Right atrium auricular region (tissue), 2 donors: ENCODE measurements around the gene RTN4R. TPM values are rescaled to one million over a fixed set of nuclear protein-coding genes. Genes with fewer than 3 reads are reported as not detected.

Experiments
- DNase-seq: peaks from one replicate; pipeline ENCODE4 v3.0.0-alpha.2; 2019; ENCODE audit warnings: low spot score
- H3K27ac ChIP-seq, 2 donors: fragments of 200-600 bp; sonication (generic); 1 replicate in 1 of 2; 2 replicates in 1 of 2; pipeline ENCODE4 v1.5.1; 2016 to 2019
- H3K27me3 ChIP-seq, 2 donors: fragments of 200-600 bp; sonication (generic); one replicate each; pipeline versions ENCODE4 v1.5.1 to v1.6.0; 2017 to 2019
- H3K36me3 ChIP-seq: fragments of 200-600 bp; sonication (generic); one replicate; pipeline ENCODE4 v1.5.1; 2016
- H3K4me1 ChIP-seq, 2 donors: fragments of 200-600 bp; sonication (generic); one replicate each; pipeline versions ENCODE4 v1.5.1 to v1.6.0; 2017 to 2019
- H3K4me3 ChIP-seq, 2 donors: fragments of 200-600 bp; sonication (generic); 1 replicate in 1 of 2; 2 replicates in 1 of 2; pipeline ENCODE4 v1.5.1; 2017 to 2019; ENCODE audit warnings: mild to moderate bottlenecking in 1 of 2, moderate library complexity in 1 of 2
- H3K9me3 ChIP-seq, 2 donors: fragments of 200-600 bp; sonication (generic); one replicate each; pipeline ENCODE4 v1.5.1; 2019
- total RNA-seq, 2 donors: library from RNA; depleted of rRNA; stranded (reverse); fragments of >200 nt; gene quantifications; one replicate each; pipeline ENCODE4 v1.1.0, GENCODE V29; 2016
- TF ChIP-seq, protein P1 (sequence below), 2 donors: fragments of 200-600 bp; sonication (generic); IDR thresholded peaks; one replicate each; pipeline ENCODE4 v1.5.1; 2019; ENCODE audit warnings: antibody characterized with exemption in 2 of 2

RTN4R gene
- total RNA-seq, 2 donors from 2014 or later, result 1.0 to 2.0 TPM

DNA sequence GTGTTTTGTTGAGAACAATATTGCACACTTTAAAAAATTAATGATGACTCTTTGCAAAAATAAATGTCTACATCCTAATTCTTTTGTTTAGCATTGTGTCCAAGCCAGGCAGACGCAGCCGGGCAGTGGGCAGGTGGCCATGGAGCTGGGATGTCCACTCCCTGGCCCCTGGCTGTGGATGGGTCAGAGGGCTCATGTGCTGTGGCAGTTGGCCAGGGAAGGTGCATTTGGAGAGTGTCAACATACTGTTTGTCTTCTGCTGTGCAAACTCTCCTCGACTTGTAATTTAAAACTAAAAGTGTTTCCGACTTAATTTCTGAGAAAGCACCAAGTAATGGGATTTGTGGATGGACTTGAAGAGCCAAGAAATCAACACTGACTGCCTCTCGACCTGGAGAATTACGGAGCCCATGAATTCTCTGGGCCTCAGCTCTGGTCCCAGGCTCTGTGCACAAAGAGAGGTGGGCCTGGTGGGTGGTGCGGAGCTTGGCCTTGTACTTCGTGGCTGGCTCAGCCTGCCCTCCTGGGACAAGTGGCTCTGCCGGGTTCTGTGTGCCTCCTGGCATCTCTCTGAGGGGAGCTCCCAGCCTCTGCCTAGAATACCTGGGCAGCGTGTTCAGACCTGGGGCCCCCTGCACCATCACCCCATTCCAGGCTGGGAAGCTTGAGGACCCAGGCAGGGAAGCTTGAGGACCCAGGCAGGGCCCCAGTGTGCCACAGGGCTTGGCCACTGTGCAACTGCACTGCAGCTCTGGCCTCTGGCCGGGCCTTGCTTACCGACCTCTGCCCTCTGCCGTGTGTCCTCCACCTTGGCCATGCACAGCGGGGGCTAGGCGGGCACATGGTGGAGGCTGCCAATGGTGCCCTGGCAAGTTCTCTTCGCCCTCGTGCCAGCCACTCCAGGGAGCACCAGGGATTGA is 46.4 kb downstream of the RTN4R start:
- TF ChIP-seq, protein P1, sequence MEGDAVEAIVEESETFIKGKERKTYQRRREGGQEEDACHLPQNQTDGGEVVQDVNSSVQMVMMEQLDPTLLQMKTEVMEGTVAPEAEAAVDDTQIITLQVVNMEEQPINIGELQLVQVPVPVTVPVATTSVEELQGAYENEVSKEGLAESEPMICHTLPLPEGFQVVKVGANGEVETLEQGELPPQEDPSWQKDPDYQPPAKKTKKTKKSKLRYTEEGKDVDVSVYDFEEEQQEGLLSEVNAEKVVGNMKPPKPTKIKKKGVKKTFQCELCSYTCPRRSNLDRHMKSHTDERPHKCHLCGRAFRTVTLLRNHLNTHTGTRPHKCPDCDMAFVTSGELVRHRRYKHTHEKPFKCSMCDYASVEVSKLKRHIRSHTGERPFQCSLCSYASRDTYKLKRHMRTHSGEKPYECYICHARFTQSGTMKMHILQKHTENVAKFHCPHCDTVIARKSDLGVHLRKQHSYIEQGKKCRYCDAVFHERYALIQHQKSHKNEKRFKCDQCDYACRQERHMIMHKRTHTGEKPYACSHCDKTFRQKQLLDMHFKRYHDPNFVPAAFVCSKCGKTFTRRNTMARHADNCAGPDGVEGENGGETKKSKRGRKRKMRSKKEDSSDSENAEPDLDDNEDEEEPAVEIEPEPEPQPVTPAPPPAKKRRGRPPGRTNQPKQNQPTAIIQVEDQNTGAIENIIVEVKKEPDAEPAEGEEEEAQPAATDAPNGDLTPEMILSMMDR (IDR thresholded peaks at IDR 0.05), result no peak
- no peak overlapping the region for H3K4me3 ChIP-seq
- peaks cover 0 to 6% of the 10 kb centered on the region in 2 donors for H3K4me1 ChIP-seq
- H3K27ac ChIP-seq, result no peak overlapping the region
- no peaks in the 10 kb centered on the region for H3K27me3 ChIP-seq
- H3K9me3 ChIP-seq, result no peaks in the 10 kb centered on the region
- H3K36me3 ChIP-seq, result no peaks in the 10 kb centered on the region
- no peak for DNase-seq

DNA sequence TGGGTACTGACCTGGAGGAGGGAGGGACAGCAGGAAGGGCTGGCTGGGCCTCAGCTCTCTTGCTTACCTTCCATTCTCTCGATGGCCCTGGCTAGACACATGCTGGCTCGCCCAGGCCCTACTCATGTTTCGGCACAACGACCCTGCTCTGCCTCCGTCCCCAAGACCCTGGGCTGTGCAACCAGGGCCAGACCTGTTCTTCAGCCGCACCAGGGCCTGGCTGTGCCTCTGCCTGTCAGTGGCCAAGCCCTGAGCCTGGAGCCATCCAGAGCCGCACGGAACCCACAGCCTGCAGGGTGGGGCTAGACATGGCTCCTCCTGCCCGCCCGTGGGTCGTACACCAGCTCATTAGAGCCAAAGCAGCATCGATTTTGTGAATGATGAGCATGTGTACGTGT is 47.5 kb downstream of the RTN4R start:
- peaks cover 0 to 6% of the 10 kb centered on the region in 2 donors for H3K4me1 ChIP-seq
- no peaks in the 10 kb centered on the region for H3K27me3 ChIP-seq
- no peak overlapping the region for H3K4me3 ChIP-seq
- H3K36me3 ChIP-seq, result no peaks in the 10 kb centered on the region
- H3K9me3 ChIP-seq, result no peaks in the 10 kb centered on the region
- DNase-seq, result no peak
- TF ChIP-seq, protein P1 (IDR thresholded peaks at IDR 0.05), result no peak
- no peak overlapping the region for H3K27ac ChIP-seq

DNA sequence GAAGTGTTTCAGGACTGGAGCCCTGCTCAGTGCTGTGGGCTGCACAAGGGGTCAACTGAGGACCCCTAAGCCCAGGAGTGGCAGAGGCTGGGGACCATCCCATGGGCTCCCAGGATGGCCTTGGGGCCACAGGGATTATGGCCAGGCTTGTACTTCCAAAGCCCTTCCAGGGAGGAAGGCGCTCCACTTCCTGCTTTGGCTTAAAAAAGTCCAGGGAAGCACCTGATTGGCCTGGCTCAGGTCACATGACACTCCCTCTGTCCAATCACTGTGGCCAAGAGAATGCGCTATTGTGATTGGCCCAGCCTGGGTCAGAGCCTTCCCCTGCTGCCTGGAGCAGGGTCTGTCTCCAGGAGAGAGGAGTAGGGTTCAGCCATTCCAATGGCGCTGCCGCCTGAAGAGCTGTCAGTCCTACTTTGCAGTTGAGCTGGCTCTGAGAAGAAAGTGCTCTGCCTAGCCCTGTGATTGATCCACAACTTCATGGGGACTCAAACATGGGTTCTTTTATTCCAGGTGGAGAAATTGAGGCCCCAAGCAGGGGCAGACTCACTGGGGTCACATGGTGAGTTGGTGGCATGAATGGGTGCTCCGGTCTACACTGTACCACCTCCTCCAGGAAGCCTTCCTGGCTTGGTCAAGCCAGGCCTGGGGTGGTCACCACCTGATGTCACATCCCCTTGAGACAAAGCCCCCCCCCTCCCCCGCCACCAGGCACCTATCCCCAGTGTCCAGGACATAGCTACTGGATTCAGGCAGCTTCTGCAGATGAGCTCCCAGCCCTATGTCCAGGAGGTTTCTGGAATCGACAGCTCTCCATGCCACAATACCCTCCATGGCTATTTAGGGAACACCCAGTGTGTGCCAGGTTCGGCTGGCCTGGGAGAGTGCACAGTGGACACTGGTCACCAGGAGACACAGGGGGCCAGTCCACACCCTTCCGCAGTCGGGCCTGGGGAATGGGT is 48.2 kb downstream of the RTN4R start:
- Histone ChIP-seq H3K9me3 (no peaks in the 10 kb centered on the region), H3K27me3 (no peaks in the 10 kb centered on the region), H3K36me3 (no peaks in the 10 kb centered on the region), H3K4me1 (peaks cover 0 to 6% of the 10 kb centered on the region in 2 donors), H3K27ac (no peak overlapping the region), H3K4me3 (no peak overlapping the region)
- TF ChIP-seq, protein P1 (IDR thresholded peaks at IDR 0.05), result no peak
- no peak for DNase-seq

DNA sequence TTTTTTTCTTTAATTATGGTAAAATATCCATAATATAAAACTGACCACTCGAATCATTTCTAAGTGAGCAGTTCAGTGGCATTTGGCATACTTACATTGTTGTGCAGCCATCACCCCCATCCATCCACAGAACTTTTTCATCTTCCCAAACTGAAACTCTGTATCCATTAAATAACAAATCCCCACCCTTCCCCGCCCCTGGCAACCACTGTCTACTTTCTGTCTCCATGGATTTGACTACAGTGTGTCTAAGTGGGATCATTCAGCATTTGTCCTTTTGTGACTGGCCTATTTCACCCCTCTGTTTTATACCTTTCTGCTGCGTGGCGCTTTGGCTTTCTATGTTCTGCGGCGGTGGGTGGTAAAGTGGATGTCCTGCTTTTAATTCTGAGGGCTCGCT is 49.1 kb downstream of the RTN4R start:
- Histone ChIP-seq H3K4me3 (no peak overlapping the region), H3K36me3 (no peaks in the 10 kb centered on the region), H3K27me3 (no peaks in the 10 kb centered on the region), H3K27ac (no peak overlapping the region), H3K9me3 (no peaks in the 10 kb centered on the region), H3K4me1 (peaks cover 0 to 6% of the 10 kb centered on the region in 2 donors)
- TF ChIP-seq, protein P1 (IDR thresholded peaks at IDR 0.05), result no peak
- DNase-seq, result no peak

DNA sequence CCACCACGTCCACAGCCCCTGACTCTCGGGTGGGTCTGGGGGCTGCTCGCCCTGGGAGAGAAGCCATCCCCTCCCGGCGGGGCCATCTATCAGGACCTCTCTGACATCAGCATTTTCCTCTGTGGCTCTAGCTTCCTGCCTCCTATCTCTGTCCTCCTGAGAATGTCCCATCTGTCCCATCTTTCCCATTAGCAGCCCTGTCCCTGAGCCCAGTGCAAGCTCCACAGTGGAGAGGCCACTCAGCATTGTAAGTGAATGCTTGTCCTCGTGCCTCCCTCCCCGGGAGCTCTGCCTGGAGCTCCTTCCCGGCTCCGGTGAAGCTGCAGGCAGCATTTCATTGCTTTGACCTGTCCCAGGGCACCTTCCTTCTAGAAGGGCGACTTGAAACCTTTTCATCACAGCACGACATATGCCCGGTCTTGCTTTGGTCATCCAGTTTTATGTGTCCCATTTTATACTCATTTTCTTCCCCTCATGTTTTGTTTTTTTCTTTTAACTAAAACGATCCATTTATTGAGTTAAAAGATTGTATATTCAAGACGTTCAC is 49.7 kb downstream of the RTN4R start:
- no peak for DNase-seq
- TF ChIP-seq, protein P1 (IDR thresholded peaks at IDR 0.05), result no peak
- H3K27me3 ChIP-seq, result no peaks in the 10 kb centered on the region

More for the DNA sequence above, 49.7 kb downstream of the RTN4R start:
- no peaks in the 10 kb centered on the region for H3K9me3 ChIP-seq
- H3K4me1 ChIP-seq, result peaks cover 0 to 6% of the 10 kb centered on the region in 2 donors
- H3K4me3 ChIP-seq, result no peak overlapping the region
- H3K36me3 ChIP-seq, result no peaks in the 10 kb centered on the region
- no peak overlapping the region for H3K27ac ChIP-seq
